SK-N-SH treated with all-trans-retinoic acid at 6 μM for 48 hours (cell line): ENCODE results near the gene FBXO30.

Source experiments
- ARNTL ChIP-seq: fragments of 450-650 bp; formaldehyde crosslinking; IDR thresholded peaks from 2 replicates; pipeline ENCODE4 v1.5.0; 2020; ENCODE audit warnings: low read depth, mild to moderate bottlenecking, moderate library complexity, borderline replicate concordance
- BACH2 ChIP-seq: fragments of 250-450 bp; sonication (Bioruptor Pico); IDR thresholded peaks from 2 replicates; pipeline ENCODE4 v1.9.0; 2021; ENCODE audit warnings: mild to moderate bottlenecking, borderline replicate concordance
- CSDC2 ChIP-seq: fragments of 250-450 bp; sonication (Bioruptor Pico); IDR thresholded peaks from 2 replicates; pipeline ENCODE4 v1.5.0; 2020; ENCODE audit warnings: mild to moderate bottlenecking, moderate library complexity
- RARB ChIP-seq: fragments of 250-450 bp; sonication (Bioruptor Pico); IDR thresholded peaks from 2 replicates; pipeline ENCODE4 v1.8.0; 2021; ENCODE audit warnings: mild to moderate bottlenecking, moderate library complexity
- TOX ChIP-seq: fragments of 250-450 bp; sonication (Bioruptor Pico); IDR thresholded peaks from 2 replicates; pipeline ENCODE4 v1.8.0; 2021; ENCODE audit warnings: mild to moderate bottlenecking, moderate library complexity, borderline replicate concordance
- TSHZ2 ChIP-seq: fragments of 250-450 bp; sonication (Bioruptor Pico); IDR thresholded peaks from 2 replicates; pipeline ENCODE4 v1.5.0; 2020; ENCODE audit warnings: mild to moderate bottlenecking, moderate library complexity
- ZFP3 ChIP-seq: fragments of 250-450 bp; sonication (Bioruptor Pico); IDR thresholded peaks from 2 replicates; pipeline ENCODE4 v1.5.0; 2020; ENCODE audit warnings: mild to moderate bottlenecking, moderate library complexity
- ZNF565 ChIP-seq: fragments of 450-650 bp; formaldehyde crosslinking; conservative IDR thresholded peaks from 2 replicates; pipeline ENCODE4 v1.5.0; 2020; ENCODE audit warnings: low read depth, mild to moderate bottlenecking, moderate library complexity
- TF ChIP-seq, protein P1 (sequence below): fragments of 250-450 bp; sonication (Bioruptor Pico); IDR thresholded peaks from 2 replicates; pipeline ENCODE4 v1.5.1; 2020; ENCODE audit warnings: low read depth, mild to moderate bottlenecking, moderate library complexity
- TF ChIP-seq, protein P2 (sequence below): fragments of 250-450 bp; sonication (Bioruptor Pico); IDR thresholded peaks from 2 replicates; pipeline ENCODE4 v1.8.0; 2020; ENCODE audit warnings: mild to moderate bottlenecking, moderate library complexity, borderline replicate concordance

DNA sequence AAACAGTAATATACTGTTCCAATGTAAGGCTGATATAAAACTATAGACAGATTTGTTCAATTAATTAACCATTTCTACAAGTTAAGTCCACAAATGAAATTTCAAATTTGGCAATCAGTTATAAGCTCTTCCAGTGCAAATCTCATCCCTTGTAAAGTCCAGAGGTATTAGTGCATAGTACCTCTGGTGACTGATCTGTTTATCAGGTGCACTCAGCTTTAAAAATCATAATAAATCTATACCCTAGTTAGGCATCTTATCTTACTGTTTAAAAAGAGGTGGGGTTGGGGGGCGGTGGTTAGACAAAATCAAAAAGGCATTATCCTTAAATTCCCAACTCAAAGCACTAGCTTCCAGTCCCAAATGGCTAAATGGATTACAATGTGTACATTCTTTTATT is 2.9 kb downstream of the FBXO30 start:
- TF ChIP-seq, protein P1, sequence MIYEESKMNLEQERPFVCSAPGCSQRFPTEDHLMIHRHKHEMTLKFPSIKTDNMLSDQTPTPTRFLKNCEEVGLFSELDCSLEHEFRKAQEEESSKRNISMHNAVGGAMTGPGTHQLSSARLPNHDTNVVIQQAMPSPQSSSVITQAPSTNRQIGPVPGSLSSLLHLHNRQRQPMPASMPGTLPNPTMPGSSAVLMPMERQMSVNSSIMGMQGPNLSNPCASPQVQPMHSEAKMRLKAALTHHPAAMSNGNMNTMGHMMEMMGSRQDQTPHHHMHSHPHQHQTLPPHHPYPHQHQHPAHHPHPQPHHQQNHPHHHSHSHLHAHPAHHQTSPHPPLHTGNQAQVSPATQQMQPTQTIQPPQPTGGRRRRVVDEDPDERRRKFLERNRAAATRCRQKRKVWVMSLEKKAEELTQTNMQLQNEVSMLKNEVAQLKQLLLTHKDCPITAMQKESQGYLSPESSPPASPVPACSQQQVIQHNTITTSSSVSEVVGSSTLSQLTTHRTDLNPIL, result no peak
- TF ChIP-seq, protein P2, sequence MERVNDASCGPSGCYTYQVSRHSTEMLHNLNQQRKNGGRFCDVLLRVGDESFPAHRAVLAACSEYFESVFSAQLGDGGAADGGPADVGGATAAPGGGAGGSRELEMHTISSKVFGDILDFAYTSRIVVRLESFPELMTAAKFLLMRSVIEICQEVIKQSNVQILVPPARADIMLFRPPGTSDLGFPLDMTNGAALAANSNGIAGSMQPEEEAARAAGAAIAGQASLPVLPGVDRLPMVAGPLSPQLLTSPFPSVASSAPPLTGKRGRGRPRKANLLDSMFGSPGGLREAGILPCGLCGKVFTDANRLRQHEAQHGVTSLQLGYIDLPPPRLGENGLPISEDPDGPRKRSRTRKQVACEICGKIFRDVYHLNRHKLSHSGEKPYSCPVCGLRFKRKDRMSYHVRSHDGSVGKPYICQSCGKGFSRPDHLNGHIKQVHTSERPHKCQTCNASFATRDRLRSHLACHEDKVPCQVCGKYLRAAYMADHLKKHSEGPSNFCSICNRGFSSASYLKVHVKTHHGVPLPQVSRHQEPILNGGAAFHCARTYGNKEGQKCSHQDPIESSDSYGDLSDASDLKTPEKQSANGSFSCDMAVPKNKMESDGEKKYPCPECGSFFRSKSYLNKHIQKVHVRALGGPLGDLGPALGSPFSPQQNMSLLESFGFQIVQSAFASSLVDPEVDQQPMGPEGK, result no peak
- TF ChIP-seq TOX (CRISPR knock-in tag) (no peak), RARB (CRISPR knock-in tag) (no peak), TSHZ2 (CRISPR knock-in tag) (no peak), BACH2 (no peak), CSDC2 (CRISPR knock-in tag) (no peak), ZNF565 (CRISPR knock-in tag) (no peak), ZFP3 (CRISPR knock-in tag) (no peak), ARNTL (CRISPR knock-in tag) (no peak)
